HEK293 (cell line): ENCODE results near the gene ZNF367.

Experiments
- CTCF ChIA-PET: fragments of 350-600 bp; formaldehyde crosslinking; extraction: SDS; loops from one replicate; lab custom pipeline; 2021; ENCODE audit warnings: antibody characterized with exemption; lab: Yijun Ruan, JAX
- POLR2A ChIA-PET: fragments of 300-600 bp; formaldehyde crosslinking; extraction: SDS; loops from one replicate; lab custom pipeline; 2020; ENCODE audit warnings: antibody characterized with exemption, inconsistent platforms; lab: Yijun Ruan, JAX
- H3K27ac ChIP-seq: fragments of 200-500 bp; sonication (Bioruptor generic); 2 replicates; pipeline ENCODE4 v1.5.1; 2014; ENCODE audit warnings: low read depth, low read length, control low read depth, inconsistent platforms; ENCODE audit errors: extremely low read depth
- H3K36me3 ChIP-seq, 2 experiments: fragments of 200-500 bp in 1 of 2; sonication (Bioruptor generic) in 1 of 2; 1 replicate in 1 of 2; 2 replicates in 1 of 2; pipeline ENCODE4 v1.5.1; 2014 to 2017; ENCODE audit warnings: inconsistent platforms in 2 of 2, low read length in 2 of 2; ENCODE audit not compliant: control insufficient read depth in 2 of 2, insufficient read depth in 1 of 2
- H3K4me1 ChIP-seq: fragments of 200-500 bp; sonication (Bioruptor generic); 2 replicates; pipeline ENCODE4 v1.5.1; 2014; ENCODE audit warnings: mild to moderate bottlenecking, low read length, inconsistent platforms; ENCODE audit not compliant: control insufficient read depth, insufficient read depth
- H3K4me3 ChIP-seq: 2 replicates; pipeline ENCODE4 v1.5.1; 2011; ENCODE audit warnings: low read depth, mild to moderate bottlenecking, control low read depth, low read length, moderate library complexity
- H3K9me3 ChIP-seq: fragments of 200-500 bp; sonication (Bioruptor generic); 2 replicates; pipeline ENCODE4 v1.5.1; 2014; ENCODE audit warnings: low read depth, low read length, inconsistent platforms; ENCODE audit not compliant: control insufficient read depth, insufficient read depth
- BCL11B ChIP-seq: fragments of 450-650 bp; formaldehyde crosslinking; IDR thresholded peaks from 2 replicates; pipeline ENCODE4 v1.5.1; 2016; ENCODE audit warnings: low read depth, missing biosample characterization, missing genetic modification characterization
- GLIS2 ChIP-seq: fragments of 450-650 bp; formaldehyde crosslinking; IDR thresholded peaks from 2 replicates; pipeline ENCODE4 v1.5.1; 2016; ENCODE audit warnings: missing biosample characterization, missing genetic modification characterization
- HOXC10 ChIP-seq: sonication (generic); formaldehyde crosslinking; IDR thresholded peaks from 2 replicates; pipeline ENCODE4 v1.8.1; 2023; ENCODE audit warnings: mild to moderate bottlenecking, missing genetic modification reagents
- REPIN1 ChIP-seq: fragments of 450-650 bp; formaldehyde crosslinking; IDR thresholded peaks from 2 replicates; pipeline ENCODE4 v1.5.1; 2017; ENCODE audit warnings: missing biosample characterization, missing genetic modification characterization, low read depth
- YY1 ChIP-seq: fragments of 450-650 bp; formaldehyde crosslinking; IDR thresholded peaks from 2 replicates; pipeline ENCODE4 v1.5.1; 2018; ENCODE audit warnings: missing biosample characterization, missing genetic modification characterization
- ZNF138 ChIP-seq: fragments of 450-650 bp; formaldehyde crosslinking; IDR thresholded peaks from 2 replicates; pipeline ENCODE4 v1.5.1; 2016; ENCODE audit warnings: missing biosample characterization, missing genetic modification characterization, borderline replicate concordance
- ZNF2 ChIP-seq: fragments of 450-650 bp; formaldehyde crosslinking; IDR thresholded peaks from 2 replicates; pipeline ENCODE4 v1.5.1; 2016; ENCODE audit warnings: missing biosample characterization, missing genetic modification characterization
- ZNF404 ChIP-seq: fragments of 450-650 bp; formaldehyde crosslinking; IDR thresholded peaks from 2 replicates; pipeline ENCODE4 v1.5.1; 2017; ENCODE audit warnings: missing biosample characterization, missing genetic modification characterization
- ZNF555 ChIP-seq: fragments of 450-650 bp; formaldehyde crosslinking; conservative IDR thresholded peaks from 2 replicates; pipeline ENCODE4 v1.5.1; 2017; ENCODE audit warnings: missing biosample characterization, mild to moderate bottlenecking, missing genetic modification characterization, inconsistent platforms
- ZNF623 ChIP-seq: fragments of 450-650 bp; formaldehyde crosslinking; IDR thresholded peaks from 2 replicates; pipeline ENCODE4 v1.5.1; 2016; ENCODE audit warnings: missing biosample characterization, missing genetic modification characterization
- ZNF654 ChIP-seq: fragments of 450-650 bp; formaldehyde crosslinking; IDR thresholded peaks from 2 replicates; pipeline ENCODE4 v1.5.1; 2016; ENCODE audit warnings: low read depth, missing biosample characterization, missing genetic modification characterization
- ZNF670 ChIP-seq: fragments of 450-650 bp; formaldehyde crosslinking; IDR thresholded peaks from 2 replicates; pipeline ENCODE4 v1.5.1; 2016; ENCODE audit warnings: missing biosample characterization, missing genetic modification characterization, low read depth
- ZNF785 ChIP-seq: fragments of 450-650 bp; formaldehyde crosslinking; IDR thresholded peaks from 2 replicates; pipeline ENCODE4 v1.5.1; 2016; ENCODE audit warnings: missing biosample characterization, missing genetic modification characterization
- ZNF837 ChIP-seq: fragments of 450-650 bp; formaldehyde crosslinking; IDR thresholded peaks from 2 replicates; pipeline ENCODE4 v1.5.1; 2016; ENCODE audit warnings: missing biosample characterization, missing genetic modification characterization
- TF ChIP-seq, protein P1 (sequence below): fragments of 450-650 bp; formaldehyde crosslinking; IDR thresholded peaks from 2 replicates; pipeline ENCODE4 v1.5.1; 2016; ENCODE audit warnings: missing biosample characterization, missing genetic modification characterization
- TF ChIP-seq, protein P2 (sequence below): fragments of 450-650 bp; formaldehyde crosslinking; IDR thresholded peaks from 2 replicates; pipeline ENCODE4 v1.5.1; 2017; ENCODE audit warnings: missing biosample characterization, missing genetic modification characterization
- TF ChIP-seq, protein P3 (sequence below): fragments of 450-650 bp; formaldehyde crosslinking; IDR thresholded peaks from 2 replicates; pipeline ENCODE4 v1.5.1; 2016; ENCODE audit warnings: missing biosample characterization, missing genetic modification characterization, borderline replicate concordance
- TF ChIP-seq, protein P4 (sequence below): fragments of 450-650 bp; formaldehyde crosslinking; IDR thresholded peaks from 2 replicates; pipeline ENCODE4 v1.5.1; 2016; ENCODE audit warnings: missing biosample characterization, missing genetic modification characterization
- TF ChIP-seq, protein P5 (sequence below): fragments of 450-650 bp; formaldehyde crosslinking; IDR thresholded peaks from 2 replicates; pipeline ENCODE4 v1.5.1; 2016; ENCODE audit warnings: missing biosample characterization, missing genetic modification characterization
- TF ChIP-seq, protein P6 (sequence below): fragments of 450-650 bp; formaldehyde crosslinking; IDR thresholded peaks from 2 replicates; pipeline ENCODE4 v1.5.1; 2017; ENCODE audit warnings: missing biosample characterization, missing genetic modification characterization

ZNF367 gene

DNA sequence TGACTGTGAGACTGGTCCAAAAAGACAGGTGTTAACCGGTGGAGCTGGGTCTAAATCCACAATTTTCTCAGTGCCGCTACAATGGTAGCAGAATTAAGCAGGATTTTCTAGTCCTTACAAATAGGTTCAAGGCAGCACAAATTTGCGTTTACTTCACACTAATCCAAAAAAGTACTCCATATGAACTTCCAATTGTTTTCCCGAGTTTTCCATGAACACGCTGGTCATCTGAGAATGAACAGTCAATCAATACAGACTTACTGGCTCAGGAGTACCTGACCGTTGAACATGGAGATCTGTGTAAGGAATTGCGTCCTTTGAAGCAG is 35.4 kb downstream of the ZNF367 start:
- CTCF ChIA-PET, result interaction anchor here (0.6 to 0.9 kb wide), 4 partner anchors 14 to 153 kb away, joined by 3 to 4 read pairs (median 4); no protein-coding TSS in a partner anchor
- Histone ChIP-seq H3K4me3 (peak overlapping the region; percentile 42), H3K27ac (no peak overlapping the region)

More for the DNA sequence above, 35.4 kb downstream of the ZNF367 start:
- Histone ChIP-seq H3K4me1 (peaks cover 2% of the 10 kb centered on the region; the same call in 1 of the 2 replicates), H3K9me3 (no peaks in the 10 kb centered on the region), H3K36me3 (peaks cover 0 to 26% of the 10 kb centered on the region in 2 experiments; a peak in 1 of 3 replicates)
- POLR2A ChIA-PET, result interaction anchor here (1.3 kb wide), 1 partner anchor 44 kb away, joined by 3 read pairs; no protein-coding TSS in a partner anchor
- TF ChIP-seq ZNF654 (tag by site-specific recombination) (no peak), ZNF670 (tag by site-specific recombination) (no peak), ZNF623 (tag by site-specific recombination) (no peak), ZNF404 (tag by site-specific recombination) (no peak), REPIN1 (no peak), BCL11B (tag by site-specific recombination) (no peak), YY1 (tag by site-specific recombination) (no peak), ZNF2 (no peak), GLIS2 (tag by site-specific recombination) (no peak), ZNF138 (tag by site-specific recombination) (no peak), ZNF555 (tag by site-specific recombination) (no peak), HOXC10 (no peak), ZNF837 (tag by site-specific recombination) (no peak), ZNF785 (no peak)
- TF ChIP-seq, protein P1, sequence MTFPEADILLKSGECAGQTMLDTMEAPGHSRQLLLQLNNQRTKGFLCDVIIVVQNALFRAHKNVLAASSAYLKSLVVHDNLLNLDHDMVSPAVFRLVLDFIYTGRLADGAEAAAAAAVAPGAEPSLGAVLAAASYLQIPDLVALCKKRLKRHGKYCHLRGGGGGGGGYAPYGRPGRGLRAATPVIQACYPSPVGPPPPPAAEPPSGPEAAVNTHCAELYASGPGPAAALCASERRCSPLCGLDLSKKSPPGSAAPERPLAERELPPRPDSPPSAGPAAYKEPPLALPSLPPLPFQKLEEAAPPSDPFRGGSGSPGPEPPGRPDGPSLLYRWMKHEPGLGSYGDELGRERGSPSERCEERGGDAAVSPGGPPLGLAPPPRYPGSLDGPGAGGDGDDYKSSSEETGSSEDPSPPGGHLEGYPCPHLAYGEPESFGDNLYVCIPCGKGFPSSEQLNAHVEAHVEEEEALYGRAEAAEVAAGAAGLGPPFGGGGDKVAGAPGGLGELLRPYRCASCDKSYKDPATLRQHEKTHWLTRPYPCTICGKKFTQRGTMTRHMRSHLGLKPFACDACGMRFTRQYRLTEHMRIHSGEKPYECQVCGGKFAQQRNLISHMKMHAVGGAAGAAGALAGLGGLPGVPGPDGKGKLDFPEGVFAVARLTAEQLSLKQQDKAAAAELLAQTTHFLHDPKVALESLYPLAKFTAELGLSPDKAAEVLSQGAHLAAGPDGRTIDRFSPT (tag by site-specific recombination), result no peak
- TF ChIP-seq, protein P2, sequence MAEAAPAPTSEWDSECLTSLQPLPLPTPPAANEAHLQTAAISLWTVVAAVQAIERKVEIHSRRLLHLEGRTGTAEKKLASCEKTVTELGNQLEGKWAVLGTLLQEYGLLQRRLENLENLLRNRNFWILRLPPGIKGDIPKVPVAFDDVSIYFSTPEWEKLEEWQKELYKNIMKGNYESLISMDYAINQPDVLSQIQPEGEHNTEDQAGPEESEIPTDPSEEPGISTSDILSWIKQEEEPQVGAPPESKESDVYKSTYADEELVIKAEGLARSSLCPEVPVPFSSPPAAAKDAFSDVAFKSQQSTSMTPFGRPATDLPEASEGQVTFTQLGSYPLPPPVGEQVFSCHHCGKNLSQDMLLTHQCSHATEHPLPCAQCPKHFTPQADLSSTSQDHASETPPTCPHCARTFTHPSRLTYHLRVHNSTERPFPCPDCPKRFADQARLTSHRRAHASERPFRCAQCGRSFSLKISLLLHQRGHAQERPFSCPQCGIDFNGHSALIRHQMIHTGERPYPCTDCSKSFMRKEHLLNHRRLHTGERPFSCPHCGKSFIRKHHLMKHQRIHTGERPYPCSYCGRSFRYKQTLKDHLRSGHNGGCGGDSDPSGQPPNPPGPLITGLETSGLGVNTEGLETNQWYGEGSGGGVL (tag by site-specific recombination), result no peak
- TF ChIP-seq, protein P3, sequence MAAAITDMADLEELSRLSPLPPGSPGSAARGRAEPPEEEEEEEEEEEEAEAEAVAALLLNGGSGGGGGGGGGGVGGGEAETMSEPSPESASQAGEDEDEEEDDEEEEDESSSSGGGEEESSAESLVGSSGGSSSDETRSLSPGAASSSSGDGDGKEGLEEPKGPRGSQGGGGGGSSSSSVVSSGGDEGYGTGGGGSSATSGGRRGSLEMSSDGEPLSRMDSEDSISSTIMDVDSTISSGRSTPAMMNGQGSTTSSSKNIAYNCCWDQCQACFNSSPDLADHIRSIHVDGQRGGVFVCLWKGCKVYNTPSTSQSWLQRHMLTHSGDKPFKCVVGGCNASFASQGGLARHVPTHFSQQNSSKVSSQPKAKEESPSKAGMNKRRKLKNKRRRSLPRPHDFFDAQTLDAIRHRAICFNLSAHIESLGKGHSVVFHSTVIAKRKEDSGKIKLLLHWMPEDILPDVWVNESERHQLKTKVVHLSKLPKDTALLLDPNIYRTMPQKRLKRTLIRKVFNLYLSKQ (tag by site-specific recombination), result no peak
- TF ChIP-seq, protein P4, sequence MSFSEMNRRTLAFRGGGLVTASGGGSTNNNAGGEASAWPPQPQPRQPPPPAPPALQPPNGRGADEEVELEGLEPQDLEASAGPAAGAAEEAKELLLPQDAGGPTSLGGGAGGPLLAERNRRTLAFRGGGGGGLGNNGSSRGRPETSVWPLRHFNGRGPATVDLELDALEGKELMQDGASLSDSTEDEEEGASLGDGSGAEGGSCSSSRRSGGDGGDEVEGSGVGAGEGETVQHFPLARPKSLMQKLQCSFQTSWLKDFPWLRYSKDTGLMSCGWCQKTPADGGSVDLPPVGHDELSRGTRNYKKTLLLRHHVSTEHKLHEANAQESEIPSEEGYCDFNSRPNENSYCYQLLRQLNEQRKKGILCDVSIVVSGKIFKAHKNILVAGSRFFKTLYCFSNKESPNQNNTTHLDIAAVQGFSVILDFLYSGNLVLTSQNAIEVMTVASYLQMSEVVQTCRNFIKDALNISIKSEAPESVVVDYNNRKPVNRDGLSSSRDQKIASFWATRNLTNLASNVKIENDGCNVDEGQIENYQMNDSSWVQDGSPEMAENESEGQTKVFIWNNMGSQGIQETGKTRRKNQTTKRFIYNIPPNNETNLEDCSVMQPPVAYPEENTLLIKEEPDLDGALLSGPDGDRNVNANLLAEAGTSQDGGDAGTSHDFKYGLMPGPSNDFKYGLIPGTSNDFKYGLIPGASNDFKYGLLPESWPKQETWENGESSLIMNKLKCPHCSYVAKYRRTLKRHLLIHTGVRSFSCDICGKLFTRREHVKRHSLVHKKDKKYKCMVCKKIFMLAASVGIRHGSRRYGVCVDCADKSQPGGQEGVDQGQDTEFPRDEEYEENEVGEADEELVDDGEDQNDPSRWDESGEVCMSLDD (tag by site-specific recombination), result no peak
- TF ChIP-seq, protein P5, sequence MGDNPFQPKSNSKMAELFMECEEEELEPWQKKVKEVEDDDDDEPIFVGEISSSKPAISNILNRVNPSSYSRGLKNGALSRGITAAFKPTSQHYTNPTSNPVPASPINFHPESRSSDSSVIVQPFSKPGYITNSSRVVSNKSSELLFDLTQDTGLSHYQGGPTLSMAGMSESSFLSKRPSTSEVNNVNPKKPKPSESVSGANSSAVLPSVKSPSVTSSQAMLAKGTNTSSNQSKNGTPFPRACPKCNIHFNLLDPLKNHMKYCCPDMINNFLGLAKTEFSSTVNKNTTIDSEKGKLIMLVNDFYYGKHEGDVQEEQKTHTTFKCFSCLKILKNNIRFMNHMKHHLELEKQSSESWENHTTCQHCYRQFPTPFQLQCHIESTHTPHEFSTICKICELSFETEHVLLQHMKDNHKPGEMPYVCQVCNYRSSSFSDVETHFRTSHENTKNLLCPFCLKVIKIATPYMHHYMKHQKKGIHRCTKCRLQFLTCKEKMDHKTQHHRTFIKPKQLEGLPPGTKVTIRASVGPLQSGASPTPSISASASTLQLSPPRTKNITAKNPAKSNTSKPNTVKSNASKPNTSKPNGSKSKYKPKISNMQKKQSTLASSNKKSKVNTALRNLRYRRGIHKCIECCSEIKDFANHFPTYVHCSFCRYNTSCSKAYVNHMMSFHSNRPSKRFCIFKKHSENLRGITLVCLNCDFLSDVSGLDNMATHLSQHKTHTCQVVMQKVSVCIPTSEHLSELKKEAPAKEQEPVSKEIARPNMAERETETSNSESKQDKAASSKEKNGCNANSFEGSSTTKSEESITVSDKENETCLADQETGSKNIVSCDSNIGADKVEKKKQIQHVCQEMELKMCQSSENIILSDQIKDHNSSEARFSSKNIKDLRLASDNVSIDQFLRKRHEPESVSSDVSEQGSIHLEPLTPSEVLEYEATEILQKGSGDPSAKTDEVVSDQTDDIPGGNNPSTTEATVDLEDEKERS (tag by site-specific recombination), result no peak
- TF ChIP-seq, protein P6, sequence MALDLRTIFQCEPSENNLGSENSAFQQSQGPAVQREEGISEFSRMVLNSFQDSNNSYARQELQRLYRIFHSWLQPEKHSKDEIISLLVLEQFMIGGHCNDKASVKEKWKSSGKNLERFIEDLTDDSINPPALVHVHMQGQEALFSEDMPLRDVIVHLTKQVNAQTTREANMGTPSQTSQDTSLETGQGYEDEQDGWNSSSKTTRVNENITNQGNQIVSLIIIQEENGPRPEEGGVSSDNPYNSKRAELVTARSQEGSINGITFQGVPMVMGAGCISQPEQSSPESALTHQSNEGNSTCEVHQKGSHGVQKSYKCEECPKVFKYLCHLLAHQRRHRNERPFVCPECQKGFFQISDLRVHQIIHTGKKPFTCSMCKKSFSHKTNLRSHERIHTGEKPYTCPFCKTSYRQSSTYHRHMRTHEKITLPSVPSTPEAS (tag by site-specific recombination), result no peak
